Measurements from ENCODE around the gene OR6C3.
"Not testable (repeated sequence)": the region's sequence is repeated elsewhere in the genome, so short reads cannot be mapped to it uniquely, and the experiment has no call there.

Gene OR6C3

GRCh38 chr12:55330446-55330845, at the start of gene OR6C3:
TSS of gene OR6C3 (plus strand) at chr12:55330746. CDS start at chr12:55331701, 955 bp downstream.
- TF ChIP-seq CTCF (IDR thresholded peaks at IDR 0.05; ENCODE audit: control insufficient read depth, insufficient read depth, low read depth, low read length, missing control alignments): no peak

GRCh38 chr12:55280991-55281390, 49.6 kb upstream of the OR6C3 start:
- no peak for DNase-seq (ENCODE audit: low read depth)
- H3K4me3 ChIP-seq (ENCODE audit: control insufficient read depth, low read depth, low read length): no peak overlapping the region
- TF ChIP-seq CTCF (IDR thresholded peaks at IDR 0.05; ENCODE audit: control insufficient read depth, insufficient read depth, low read depth, low read length, missing control alignments): no peak

More at GRCh38 chr12:55330446-55330845, at the start of gene OR6C3:
- H3K4me3 ChIP-seq (ENCODE audit: control insufficient read depth, low read depth, low read length): no peak within 1 kb of the TSS
- no peak for DNase-seq (ENCODE audit: low read depth)

- no peak overlapping the region for H3K4me3 ChIP-seq (ENCODE audit: control insufficient read depth, low read depth, low read length)
- no peak for TF ChIP-seq CTCF (IDR thresholded peaks at IDR 0.05; ENCODE audit: control insufficient read depth, insufficient read depth, low read depth, low read length, missing control alignments)
- DNase-seq (ENCODE audit: low read depth): no peak
Measured at GRCh38 chr12:55289999-55290398, 40.5 kb upstream of the OR6C3 start.

GRCh38 chr12:55296469-55296868, 34.1 kb upstream of the OR6C3 start, which contains the start of gene OR6C6:
TSS of gene OR6C6 (minus strand) at chr12:55296569. CDS start at chr12:55295232, 1,337 bp downstream.
- TF ChIP-seq CTCF (IDR thresholded peaks at IDR 0.05; ENCODE audit: control insufficient read depth, insufficient read depth, low read depth, low read length, missing control alignments): no peak
- no peak within 1 kb of the TSS for H3K4me3 ChIP-seq (ENCODE audit: control insufficient read depth, low read depth, low read length)
- DNase-seq (ENCODE audit: low read depth): no peak

- no peak for DNase-seq (ENCODE audit: low read depth)
- TF ChIP-seq CTCF (IDR thresholded peaks at IDR 0.05; ENCODE audit: control insufficient read depth, insufficient read depth, low read depth, low read length, missing control alignments): no peak
- H3K4me3 ChIP-seq (ENCODE audit: control insufficient read depth, low read depth, low read length): no peak within 1 kb of the TSS
Measured at GRCh38 chr12:55314043-55314442, 16.5 kb upstream of the OR6C3 start, which contains the start of gene OR6C1. TSS of gene OR6C1 (plus strand) at chr12:55314343. CDS start at chr12:55320600, 6,257 bp downstream.

- no peak overlapping the region for H3K4me3 ChIP-seq (ENCODE audit: control insufficient read depth, low read depth, low read length)
- no peak for DNase-seq (ENCODE audit: low read depth)
- no peak for TF ChIP-seq CTCF (IDR thresholded peaks at IDR 0.05; ENCODE audit: control insufficient read depth, insufficient read depth, low read depth, low read length, missing control alignments)
Measured at GRCh38 chr12:55320201-55320600, 10.3 kb upstream of the OR6C3 start.

- not testable (repeated sequence) for DNase-seq (ENCODE audit: low read depth); H3K4me3 ChIP-seq (ENCODE audit: control insufficient read depth, low read depth, low read length)
Measured at GRCh38 chr12:55325801-55326200, 4.7 kb upstream of the OR6C3 start.
